ENCODE measurements around the gene GABPB2.

DNA sequence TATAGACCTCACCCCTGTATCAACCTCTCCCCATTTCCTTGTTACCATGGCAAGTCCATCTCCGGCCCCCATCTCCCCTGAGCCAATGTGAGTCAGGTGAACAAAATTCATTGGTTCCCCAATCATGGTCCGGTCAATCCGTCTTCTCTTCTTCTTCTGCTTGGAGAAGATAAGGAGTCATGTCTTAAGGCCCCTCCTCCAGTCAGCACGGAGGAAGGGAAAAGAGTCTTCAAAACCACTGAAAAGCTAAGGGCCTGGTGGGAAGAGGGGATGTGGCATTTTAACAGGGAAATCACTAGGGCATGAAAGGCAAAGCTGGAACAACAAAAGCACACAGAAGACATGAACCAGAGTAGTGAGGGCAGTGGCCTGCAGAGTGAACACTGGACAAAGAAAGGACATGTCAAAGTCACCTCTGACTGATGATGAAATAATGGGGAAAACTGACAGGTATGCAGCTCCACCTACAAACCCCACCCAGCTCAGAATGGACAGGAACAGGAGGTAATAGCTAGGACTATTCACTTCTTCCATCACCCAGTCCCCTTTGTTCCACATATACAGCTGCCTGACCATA, 15.5 kb upstream of the GABPB2 start:
- TF ChIP-seq EZH2 (IDR thresholded peaks at IDR 0.05; ENCODE audit: low read length, missing control alignments): no peak
- no peak for TF ChIP-seq CTCF (conservative IDR thresholded peaks at IDR 0.05 in 1 of 2, IDR thresholded peaks at IDR 0.05 in 1 of 2; ENCODE audit: low read depth in 1 of 2, low read length in 2 of 2)

Measured in fibroblast of lung (primary cell).